VCaP (cell line): Measurements from ENCODE around the gene IFI6.
"Not testable (repeated sequence)": the region's sequence is repeated elsewhere in the genome, so short reads cannot be mapped to it uniquely, and the experiment has no call there.

Source experiments
- H3K27ac ChIP-seq: fragments of 450-650 bp; 2 replicates; pipeline ENCODE4 v1.5.1; 2017
- TF ChIP-seq, protein P1 (sequence below): fragments of 450-650 bp; conservative IDR thresholded peaks from 2 replicates; pipeline ENCODE4 v1.5.1; 2017; ENCODE audit warnings: mild to moderate bottlenecking, moderate library complexity

IFI6 gene

DNA sequence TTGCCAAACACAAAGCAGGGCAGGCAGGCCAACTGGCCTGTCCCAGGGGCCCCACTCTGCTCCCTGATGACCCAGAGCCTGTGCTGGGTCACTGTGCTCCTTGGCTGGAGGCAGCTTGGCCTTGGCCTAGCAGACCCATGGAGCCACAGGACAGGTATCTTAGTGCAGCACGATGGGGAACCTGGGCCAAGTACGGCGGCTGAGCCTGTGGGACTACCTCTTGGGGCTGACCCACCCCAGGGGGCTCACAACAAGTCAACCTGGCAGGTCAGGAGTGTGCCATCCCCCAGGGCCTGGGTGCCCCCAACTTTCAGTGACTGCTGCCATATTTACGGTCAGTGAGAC, 26.9 kb downstream of the IFI6 start:
- H3K27ac ChIP-seq: no peak overlapping the region
- TF ChIP-seq, protein P1, sequence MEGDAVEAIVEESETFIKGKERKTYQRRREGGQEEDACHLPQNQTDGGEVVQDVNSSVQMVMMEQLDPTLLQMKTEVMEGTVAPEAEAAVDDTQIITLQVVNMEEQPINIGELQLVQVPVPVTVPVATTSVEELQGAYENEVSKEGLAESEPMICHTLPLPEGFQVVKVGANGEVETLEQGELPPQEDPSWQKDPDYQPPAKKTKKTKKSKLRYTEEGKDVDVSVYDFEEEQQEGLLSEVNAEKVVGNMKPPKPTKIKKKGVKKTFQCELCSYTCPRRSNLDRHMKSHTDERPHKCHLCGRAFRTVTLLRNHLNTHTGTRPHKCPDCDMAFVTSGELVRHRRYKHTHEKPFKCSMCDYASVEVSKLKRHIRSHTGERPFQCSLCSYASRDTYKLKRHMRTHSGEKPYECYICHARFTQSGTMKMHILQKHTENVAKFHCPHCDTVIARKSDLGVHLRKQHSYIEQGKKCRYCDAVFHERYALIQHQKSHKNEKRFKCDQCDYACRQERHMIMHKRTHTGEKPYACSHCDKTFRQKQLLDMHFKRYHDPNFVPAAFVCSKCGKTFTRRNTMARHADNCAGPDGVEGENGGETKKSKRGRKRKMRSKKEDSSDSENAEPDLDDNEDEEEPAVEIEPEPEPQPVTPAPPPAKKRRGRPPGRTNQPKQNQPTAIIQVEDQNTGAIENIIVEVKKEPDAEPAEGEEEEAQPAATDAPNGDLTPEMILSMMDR: no peak

DNA sequence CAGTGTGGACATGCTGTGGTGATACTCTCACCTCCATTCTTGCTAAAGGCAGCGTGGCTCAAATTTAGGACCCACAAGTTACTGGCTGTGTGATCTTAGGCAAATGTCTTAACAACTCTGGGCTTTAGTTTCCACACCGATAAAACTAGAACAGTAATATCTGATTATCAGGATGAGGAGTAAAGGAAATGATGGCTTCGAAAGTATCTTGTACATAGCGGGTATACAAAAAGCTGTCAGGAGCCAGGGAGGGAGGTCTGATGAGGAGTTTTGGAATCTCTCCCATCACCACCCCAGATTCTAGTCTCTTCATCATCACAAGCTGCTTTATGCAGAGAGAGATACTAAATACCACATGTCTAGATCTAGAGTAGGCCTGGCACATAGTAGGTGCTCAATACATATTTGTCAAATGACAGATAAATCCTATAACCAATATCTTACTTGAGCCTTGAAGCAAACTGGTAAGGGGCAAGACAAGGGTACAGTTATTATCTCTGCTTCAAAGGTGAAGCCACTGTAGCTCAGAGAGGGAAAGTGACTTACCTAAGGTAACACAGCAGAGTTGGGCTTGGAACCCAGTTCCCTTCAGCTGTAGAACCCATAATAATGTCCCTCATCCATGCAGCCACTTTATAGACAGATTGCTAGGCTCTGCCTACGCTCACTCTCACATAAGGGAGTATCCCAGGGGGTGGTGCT, 27.5 kb downstream of the IFI6 start:
- TF ChIP-seq, protein P1: no peak
- H3K27ac ChIP-seq: no peak overlapping the region

DNA sequence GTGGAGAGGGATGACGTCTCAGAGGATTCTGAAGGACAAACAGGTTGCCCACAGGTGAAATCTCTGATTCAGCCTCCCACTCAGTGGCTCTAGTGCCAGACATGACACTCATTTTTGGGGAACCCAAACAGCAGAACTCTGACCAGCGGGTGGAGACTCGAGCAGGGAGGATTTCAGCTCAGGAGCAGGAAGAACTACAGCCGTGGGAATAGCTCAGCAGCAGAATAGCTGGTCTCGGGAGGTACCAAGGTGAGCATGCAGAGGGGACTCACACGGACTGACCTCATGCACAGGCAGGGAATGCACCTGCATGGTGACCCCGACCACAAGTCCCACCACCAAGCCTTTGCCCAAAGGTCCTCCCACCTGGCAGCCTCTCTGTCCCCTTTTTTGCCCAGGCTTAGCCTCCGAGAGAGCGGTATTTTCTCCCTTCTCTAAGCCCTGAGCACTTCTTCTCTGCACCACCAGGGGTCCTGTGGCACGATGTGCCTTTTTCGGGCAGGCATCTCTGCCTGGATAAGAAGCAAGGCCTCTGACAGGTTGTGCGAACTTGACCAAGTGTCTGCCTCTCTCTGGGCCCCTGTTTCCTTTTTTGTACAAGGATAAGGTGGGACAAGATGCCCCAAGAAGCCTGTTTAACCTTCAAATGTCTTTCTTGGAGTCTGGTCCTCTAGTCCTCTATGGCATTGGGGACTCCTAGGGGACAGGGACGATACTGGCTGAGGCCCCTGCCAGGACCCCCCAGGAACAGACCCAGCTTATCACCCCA, 28.2 kb downstream of the IFI6 start:
- TF ChIP-seq, protein P1: peak; percentile 81
- no peak overlapping the region for H3K27ac ChIP-seq

DNA sequence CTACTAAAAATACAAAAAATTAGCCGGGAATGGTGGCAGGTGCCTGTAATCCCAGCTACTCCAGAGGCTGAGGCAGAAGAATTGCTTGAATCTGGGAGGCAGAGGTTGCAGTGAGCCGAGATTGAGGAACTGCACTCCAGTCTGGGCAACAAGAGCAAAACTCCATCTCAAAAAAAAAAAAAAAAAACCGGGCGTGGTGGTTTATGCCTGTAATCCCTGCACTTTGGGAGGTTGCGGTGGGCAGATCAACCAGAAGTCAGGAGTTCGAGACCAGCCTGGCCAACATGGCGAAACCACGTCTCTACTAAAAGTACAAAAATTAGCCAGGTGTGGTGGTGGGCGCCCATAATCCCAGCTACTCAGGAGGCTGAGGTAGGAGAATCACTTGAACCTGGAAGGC, 31.5 kb downstream of the IFI6 start:
- H3K27ac ChIP-seq: not testable (repeated sequence)

DNA sequence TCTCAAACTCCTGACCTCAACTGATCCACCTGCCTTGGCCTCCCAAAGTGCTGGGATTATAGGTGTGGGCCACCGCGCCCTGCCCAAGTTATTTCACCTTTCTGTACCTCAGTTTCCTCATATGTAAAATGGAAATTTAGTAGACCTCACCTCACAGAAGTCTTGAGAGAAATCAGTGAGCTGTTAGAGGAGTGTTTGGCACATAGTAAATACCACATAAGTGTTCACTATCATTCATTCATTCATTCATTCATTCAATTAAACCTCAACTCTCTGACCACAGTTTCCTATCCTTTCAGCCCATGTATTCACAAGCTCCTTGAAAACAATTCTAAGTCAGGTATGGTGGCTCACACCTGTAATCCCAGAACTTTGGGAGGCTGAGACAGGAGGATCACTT, 33.2 kb downstream of the IFI6 start:
- no peak overlapping the region for H3K27ac ChIP-seq
- TF ChIP-seq, protein P1: no peak

DNA sequence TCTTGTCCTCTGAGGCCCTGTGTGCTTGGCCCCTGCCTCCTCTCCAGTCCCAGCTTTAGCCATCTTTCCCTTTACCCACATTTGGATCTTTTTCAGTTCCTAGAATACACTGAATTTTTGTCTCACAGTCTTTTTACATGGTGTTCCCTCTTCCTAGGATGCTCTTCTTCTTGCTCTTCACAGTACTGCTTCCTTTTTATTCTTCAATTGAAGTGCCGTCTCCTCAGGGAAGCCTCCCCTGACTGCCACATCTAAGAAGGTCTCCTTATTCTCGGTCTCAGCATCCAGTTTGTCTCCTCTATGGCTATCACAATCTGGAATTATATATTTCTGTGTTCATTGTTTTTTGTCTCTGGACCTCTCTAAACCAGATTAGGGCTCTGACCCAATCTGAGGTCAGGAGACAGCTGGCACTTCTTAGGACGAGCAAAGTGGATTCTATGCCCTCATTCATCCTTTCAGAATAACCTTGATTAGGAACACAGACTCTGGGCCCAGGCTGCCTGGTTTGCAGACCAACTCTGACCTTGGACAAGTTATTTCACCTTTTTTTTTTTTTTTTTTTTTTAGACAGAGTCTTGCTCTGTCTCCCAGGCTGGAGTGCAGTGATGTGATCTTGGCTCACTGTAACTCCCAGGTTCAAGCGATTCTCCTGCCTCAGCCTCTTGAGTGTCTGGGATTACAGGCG, 33.8 kb downstream of the IFI6 start:
- TF ChIP-seq, protein P1: no peak
- H3K27ac ChIP-seq: no peak overlapping the region

DNA sequence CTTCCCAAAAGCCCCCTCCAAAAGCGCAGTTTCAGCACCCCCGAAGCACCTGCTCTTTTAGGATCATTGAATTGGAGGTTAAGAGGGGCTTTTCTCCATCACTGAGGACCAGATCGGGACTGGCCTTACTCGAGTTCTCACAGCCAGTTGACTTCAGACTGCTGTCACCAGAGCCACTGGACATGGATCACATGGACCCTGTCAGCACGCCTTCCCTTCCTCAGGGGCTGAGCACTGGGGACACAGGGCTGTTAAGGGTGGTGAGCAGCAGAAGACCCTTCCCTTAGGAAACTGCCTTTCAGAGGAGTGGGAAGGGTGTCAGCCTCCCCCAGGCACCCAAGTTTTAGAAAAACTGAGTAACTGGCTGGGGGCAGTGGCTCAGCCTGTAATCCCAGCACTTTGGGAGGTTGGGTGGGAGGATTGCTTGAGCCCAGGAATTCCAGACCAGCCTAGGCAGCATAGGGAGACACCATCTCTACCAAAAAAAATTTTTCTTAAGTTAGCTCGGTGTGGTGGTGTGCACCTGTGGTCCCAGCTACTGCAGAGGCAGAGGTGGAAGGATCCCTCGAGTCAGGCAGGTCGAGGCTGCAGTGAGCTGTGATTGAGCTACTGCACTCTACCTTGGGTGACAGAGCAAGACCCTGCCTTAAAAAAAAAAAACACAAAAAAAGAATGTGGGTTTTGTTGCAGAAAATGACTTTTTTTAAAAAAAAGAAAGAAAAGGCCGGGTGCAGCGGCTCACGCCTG, 36.4 kb downstream of the IFI6 start:
- TF ChIP-seq, protein P1: no peak
- no peak overlapping the region for H3K27ac ChIP-seq
